Measurements from ENCODE around the gene MRPL14. TPM values are rescaled to one million over a fixed set of nuclear protein-coding genes. Genes with fewer than 3 reads are reported as not detected.

Gene MRPL14
- total RNA-seq, 1 donor from 2014 or later = 30.3 TPM

DNA sequence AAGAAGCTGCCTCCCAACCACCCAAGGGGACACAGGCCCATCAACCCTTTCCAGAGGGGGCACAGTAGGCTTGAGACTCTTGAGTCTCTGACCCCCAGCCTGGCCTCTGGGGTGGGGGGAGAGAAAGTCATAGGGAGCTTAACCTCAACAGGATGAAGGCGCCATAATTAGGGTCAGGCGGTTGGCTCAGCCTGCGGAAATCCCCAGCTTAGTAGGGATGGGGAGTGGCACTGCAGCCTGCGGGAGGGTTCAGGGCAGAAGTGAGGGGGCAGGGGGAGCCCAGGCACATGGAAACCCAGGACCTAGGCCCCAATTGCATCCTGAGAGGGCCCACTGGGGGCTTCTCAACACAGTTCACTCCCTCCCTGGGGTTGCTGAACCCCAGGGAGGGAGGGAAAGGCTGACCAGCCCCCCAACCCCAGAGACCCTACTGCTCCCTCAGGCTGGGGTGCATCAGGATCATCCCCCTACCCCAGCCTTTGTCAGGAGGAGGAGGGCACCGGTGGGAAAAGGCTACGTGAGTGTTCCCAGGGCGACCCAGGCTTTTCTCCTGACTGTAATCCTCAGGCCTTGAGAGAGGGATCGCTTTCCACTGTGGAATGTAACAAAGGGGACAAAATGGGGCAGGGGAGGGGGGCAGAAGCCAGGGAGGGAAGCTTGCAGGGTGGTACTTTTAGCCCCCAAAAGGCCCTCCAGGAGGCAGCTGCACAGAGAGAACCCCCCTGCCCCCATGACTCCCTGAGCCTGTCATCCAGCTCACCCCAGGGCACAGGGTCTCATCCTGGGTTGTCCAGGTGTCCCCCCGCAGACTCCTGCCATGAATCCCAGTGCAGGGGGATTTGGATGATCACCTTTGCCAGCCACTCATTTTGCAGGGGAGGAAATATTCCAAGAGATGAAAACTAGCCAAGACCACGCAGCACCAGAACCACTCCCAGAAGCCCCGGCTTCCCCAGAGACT, 46.4 kb downstream of the MRPL14 start:
- TF ChIP-seq, protein P1, sequence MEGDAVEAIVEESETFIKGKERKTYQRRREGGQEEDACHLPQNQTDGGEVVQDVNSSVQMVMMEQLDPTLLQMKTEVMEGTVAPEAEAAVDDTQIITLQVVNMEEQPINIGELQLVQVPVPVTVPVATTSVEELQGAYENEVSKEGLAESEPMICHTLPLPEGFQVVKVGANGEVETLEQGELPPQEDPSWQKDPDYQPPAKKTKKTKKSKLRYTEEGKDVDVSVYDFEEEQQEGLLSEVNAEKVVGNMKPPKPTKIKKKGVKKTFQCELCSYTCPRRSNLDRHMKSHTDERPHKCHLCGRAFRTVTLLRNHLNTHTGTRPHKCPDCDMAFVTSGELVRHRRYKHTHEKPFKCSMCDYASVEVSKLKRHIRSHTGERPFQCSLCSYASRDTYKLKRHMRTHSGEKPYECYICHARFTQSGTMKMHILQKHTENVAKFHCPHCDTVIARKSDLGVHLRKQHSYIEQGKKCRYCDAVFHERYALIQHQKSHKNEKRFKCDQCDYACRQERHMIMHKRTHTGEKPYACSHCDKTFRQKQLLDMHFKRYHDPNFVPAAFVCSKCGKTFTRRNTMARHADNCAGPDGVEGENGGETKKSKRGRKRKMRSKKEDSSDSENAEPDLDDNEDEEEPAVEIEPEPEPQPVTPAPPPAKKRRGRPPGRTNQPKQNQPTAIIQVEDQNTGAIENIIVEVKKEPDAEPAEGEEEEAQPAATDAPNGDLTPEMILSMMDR (IDR thresholded peaks at IDR 0.05; ENCODE audit: unreplicated experiment) = no peak
- Mint-ChIP-seq H3K27ac (ENCODE audit: unreplicated experiment) (no peak overlapping the region), H3K4me1 (ENCODE audit: unreplicated experiment) (no peaks in the 10 kb centered on the region), H3K9me3 (ENCODE audit: unreplicated experiment) (no peaks in the 10 kb centered on the region), H3K4me3 (ENCODE audit: unreplicated experiment) (no peak overlapping the region), H3K36me3 (ENCODE audit: low read depth, unreplicated experiment) (peaks cover 4% of the 10 kb centered on the region), H3K27me3 (ENCODE audit: unreplicated experiment) (no peaks in the 10 kb centered on the region)
- no peak for DNase-seq (ENCODE audit: low spot score)

DNA sequence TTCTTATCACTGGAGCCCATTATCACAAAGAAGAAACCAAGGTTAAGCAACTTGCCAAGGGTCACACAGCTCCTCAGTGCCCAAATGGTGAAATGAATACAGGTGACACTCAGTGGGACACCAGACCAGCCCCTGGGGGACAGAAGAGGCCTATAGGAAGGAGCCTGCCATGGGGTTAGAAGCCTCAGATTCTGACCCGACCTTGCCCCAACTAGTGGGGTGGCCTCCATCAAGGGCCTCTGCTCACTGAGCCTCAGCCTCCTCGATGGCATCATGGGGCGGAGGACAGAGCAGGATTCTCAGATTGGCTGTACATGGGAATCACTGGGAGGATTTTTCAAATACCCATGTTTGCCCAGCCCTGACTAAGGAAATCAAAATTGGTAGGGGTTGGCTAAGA, 47.6 kb downstream of the MRPL14 start:
- Mint-ChIP-seq H3K4me1 (ENCODE audit: unreplicated experiment) (peaks cover under 1% of the 10 kb centered on the region), H3K36me3 (ENCODE audit: low read depth, unreplicated experiment) (no peaks in the 10 kb centered on the region), H3K4me3 (ENCODE audit: unreplicated experiment) (no peak overlapping the region), H3K27me3 (ENCODE audit: unreplicated experiment) (peaks cover 4% of the 10 kb centered on the region), H3K9me3 (ENCODE audit: unreplicated experiment) (no peaks in the 10 kb centered on the region), H3K27ac (ENCODE audit: unreplicated experiment) (no peak overlapping the region)
- TF ChIP-seq, protein P1 (IDR thresholded peaks at IDR 0.05; ENCODE audit: unreplicated experiment) = no peak
- no peak for DNase-seq (ENCODE audit: low spot score)

DNA sequence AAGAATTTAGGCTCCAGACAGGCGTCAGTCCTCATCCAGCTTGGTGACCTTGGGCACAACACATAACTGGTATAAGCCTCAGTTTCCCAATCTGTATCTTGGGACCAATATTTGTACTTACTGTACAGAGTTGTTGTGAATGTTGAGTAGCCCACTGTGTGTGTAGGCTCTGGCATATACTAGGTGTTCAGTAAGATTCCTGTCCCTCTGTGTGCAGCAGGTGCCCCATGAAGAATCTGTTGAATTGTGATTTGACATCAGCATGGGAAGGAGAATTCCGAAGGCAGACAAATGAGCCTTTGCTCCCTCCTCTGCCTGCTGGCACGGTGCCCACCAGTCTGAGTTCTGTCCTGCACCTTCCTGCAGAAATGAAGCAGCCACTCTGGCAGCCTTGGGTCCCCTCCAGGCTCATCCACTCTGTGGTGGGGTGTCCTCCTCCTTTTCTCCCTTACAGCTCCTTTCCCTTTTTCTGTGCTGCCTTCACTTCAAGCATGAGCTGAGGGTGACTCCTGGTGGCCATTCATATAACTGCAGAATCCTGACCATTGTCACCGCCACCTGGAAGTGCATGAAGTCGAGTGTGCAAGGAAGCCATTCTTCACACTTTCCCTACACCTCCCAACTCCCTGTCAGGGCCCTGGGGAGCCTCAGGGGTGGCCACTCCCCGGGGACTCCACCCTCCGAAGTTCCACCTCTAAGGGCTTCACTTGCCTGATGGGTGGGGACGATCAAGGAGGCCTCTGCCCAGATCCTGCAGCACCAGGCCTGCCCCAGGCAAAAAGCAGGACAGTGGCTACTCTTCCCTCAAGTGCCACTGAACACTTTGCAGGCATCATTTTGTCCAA, 48.2 kb downstream of the MRPL14 start:
- DNase-seq (ENCODE audit: low spot score) = peak; percentile 80
- H3K9me3 Mint-ChIP-seq (ENCODE audit: unreplicated experiment) = no peaks in the 10 kb centered on the region

DNA sequence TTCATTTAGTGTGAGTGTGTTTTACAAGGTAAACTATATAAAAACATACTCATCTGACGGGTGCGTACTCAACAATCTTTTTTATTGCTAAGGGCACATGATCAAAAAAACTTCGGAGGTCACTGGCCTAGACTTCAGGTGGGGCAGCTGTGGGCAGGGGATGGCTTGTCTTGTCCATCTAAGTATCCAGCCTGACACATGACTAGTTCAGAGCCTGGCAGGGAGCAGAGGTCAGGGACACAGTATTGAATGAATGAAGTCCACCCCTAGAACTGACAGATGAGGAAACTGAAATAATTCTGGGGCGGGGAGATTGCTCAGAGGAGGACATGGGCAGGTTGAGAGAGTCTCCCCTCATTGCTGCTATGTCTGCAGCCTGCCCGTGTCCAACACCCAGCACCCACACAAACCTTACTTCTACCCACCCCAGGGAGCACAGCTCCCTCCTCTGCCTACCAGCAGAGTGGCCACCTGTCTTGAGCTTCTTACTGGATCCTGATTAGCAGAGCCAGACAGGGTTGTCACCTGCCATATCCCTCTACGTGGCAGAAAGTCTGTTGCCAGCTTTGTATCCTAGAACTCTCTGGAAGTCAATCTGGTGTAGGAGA, 48.9 kb downstream of the MRPL14 start:
- H3K27me3 Mint-ChIP-seq (ENCODE audit: unreplicated experiment) = peaks cover 8% of the 10 kb centered on the region
- H3K36me3 Mint-ChIP-seq (ENCODE audit: low read depth, unreplicated experiment) = no peaks in the 10 kb centered on the region
- peaks cover 10% of the 10 kb centered on the region for H3K4me1 Mint-ChIP-seq (ENCODE audit: unreplicated experiment)
- no peaks in the 10 kb centered on the region for H3K9me3 Mint-ChIP-seq (ENCODE audit: unreplicated experiment)
- no peak overlapping the region for H3K4me3 Mint-ChIP-seq (ENCODE audit: unreplicated experiment)
- H3K27ac Mint-ChIP-seq (ENCODE audit: unreplicated experiment) = no peak overlapping the region
- no peak for DNase-seq (ENCODE audit: low spot score)
- TF ChIP-seq, protein P1 (IDR thresholded peaks at IDR 0.05; ENCODE audit: unreplicated experiment) = no peak

More for the DNA sequence above, 48.2 kb downstream of the MRPL14 start:
- H3K4me3 Mint-ChIP-seq (ENCODE audit: unreplicated experiment) = no peak overlapping the region
- no peaks in the 10 kb centered on the region for H3K36me3 Mint-ChIP-seq (ENCODE audit: low read depth, unreplicated experiment)
- H3K27me3 Mint-ChIP-seq (ENCODE audit: unreplicated experiment) = peaks cover 8% of the 10 kb centered on the region
- no peak overlapping the region for H3K27ac Mint-ChIP-seq (ENCODE audit: unreplicated experiment)
- H3K4me1 Mint-ChIP-seq (ENCODE audit: unreplicated experiment) = peaks cover 6% of the 10 kb centered on the region
- TF ChIP-seq, protein P1 (IDR thresholded peaks at IDR 0.05; ENCODE audit: unreplicated experiment) = peak; percentile 97

All from endothelial cell (in vitro differentiated cells).